Measurements from ENCODE around the gene MGAT5.

MGAT5 gene

DNA sequence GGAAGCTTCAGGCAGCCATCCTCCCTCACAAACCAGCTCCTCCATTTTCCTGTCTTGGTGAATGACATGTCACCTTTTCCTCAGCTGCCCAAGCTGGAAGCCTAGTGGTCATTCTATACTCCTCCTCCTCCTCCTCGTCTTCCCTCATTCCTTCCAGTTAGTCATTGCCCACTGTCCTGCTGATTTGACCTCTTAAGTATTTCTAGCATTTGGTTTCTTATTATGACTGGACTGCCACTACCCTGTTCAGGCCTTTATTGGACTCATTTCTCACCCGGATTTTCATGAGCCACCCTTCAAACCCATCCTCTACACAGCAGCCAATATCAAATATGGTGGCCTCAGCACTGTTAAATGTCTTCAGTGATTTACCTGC lies 21.9 kb upstream of the MGAT5 start:
- DNase-seq: no peak

DNA sequence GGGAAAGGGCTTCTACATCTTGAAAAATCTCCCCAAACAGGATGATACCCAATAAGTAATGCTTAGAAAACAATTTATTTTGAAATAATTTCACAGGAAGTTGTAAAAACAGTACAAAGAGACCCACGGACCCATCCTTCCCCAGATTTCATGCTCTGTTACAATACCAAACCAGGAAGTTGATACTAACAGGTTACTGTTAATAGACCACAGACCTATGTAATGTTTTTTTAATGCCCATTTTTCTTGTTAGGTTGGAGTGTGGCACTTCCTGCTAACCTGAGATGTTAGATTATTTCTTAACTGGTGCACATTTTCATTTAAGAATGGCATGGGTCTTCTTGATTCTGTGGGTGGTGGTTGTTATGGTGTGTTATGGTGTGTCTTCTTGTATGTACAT lies 21.4 kb upstream of the MGAT5 start:
- no peak for DNase-seq

DNA sequence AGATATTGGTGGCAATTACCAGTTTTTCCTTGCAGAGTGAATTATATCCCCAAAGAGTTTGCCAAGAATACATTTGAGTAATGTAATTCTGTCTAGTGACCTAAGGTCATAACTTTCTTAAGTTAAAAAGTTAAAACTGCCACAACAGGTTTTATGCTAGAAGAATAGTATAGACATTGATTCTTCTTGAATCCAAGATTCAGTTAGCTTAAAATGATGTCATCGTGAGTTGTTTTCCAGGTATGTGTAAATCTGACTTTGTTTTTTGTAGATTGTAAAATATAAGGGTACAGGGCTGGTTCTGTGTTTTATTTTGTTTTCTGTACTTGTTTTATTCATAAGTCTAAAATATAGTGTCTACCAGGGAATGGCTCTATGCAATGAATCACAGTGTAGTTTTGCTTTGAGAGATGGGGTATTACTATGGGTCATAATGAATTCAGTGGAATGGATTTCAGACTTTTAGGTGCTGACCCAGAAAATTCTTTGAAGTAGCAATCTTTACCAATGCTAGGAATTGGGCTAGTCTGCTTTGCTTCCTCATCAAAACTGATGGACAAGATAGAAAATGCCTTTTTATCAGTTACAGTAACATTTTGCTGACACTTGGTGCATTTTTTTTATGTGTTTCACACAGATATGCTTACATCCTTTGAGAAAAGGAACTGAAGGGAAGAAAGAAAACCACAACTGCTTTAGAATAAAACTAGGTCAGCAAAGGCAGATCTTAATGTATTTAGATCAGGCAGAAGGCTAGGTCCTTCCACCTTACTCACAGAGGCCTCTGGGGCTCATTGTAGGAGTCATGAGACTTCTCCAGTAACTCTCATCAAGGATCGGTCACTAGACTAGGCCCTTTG lies 20.8 kb upstream of the MGAT5 start:
- no peak for DNase-seq

DNA sequence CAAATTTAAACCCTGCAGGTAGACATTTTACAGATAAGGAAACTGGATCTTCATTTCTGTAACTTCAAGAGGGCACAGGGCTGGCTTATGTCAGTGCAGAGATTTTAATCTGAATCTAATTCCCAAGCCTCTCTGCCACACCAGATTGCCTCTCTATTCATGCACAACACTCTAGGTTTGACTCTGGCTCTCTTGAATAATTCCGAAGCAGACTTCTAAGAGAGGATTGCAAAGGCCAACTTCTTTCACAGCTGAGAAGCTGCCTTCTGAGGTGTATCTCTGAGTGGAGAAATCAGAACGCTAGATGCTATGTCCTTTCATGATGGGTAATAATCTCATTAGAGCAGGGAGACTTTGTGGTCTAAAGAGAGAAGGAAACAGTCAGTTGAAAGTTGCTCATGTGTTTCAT lies 20.1 kb upstream of the MGAT5 start:
- DNase-seq: no peak

DNA sequence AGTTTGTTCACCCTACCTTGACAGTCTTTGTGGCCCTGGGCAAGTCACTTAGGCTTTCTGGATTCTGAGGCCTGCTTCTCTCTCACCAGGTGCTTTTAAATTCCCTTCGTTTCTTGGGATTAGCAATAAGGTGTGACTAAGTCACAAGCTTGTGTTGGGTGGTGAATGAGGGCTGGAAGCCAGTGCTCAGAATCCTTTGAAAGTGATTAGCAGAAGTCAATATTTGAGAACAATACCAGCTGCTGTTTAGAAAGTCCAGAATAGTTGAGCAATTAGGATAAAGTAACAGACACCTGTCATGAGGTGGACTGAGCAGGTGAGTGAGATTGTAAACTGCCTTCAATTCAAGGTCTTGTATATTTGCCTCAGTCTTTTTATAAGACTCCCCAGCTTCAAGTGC lies 19.3 kb upstream of the MGAT5 start:
- DNase-seq: no peak

DNA sequence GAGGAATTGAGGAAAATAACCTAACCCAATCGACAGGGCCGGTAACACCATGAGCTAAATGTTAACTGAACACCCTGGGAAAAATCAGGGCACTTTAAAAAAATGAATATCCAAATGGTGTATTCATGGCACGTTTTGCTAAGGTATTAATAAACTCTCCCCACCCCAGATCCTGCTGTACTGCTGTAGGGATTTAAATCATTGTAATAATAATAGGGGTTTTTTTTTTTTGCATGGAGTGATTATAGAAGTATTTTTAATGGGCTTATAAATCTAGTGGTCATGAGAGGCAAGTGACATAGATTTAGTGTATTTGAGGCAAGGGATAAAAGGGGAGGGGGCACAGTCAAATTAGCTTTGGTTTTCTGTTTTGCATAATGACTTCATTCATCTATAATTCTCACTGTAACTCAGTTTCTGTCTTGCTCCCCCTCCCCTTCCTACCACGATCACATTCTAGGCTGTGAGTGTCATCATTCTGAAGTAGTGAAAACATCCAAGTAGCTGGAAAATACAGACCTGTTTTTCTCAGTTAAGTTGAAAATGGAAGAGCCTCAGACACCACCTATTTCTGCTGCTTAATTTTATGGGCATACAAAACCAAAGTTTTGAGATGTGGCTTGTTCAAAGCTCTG lies 18.2 kb upstream of the MGAT5 start:
- DNase-seq: no peak

DNA sequence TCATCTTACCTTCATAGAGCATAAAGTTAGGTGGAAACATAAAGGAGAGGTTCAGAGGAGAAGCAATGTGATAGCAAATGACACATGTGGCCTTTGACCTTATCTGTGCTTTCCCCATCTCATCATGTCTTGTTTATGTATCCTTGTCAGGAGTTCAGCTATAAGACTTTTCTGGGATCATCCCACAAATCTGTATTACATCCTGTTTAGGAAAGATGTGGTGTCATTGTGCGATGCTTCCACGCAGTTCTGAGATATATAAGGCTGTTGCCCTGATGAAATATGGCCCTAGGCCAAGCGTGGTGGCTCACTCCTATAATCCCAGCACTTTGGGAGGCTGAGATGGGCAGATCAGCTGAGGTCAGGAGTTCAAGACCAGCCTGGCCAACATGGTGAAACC lies 15.5 kb upstream of the MGAT5 start:
- no peak for DNase-seq

DNA sequence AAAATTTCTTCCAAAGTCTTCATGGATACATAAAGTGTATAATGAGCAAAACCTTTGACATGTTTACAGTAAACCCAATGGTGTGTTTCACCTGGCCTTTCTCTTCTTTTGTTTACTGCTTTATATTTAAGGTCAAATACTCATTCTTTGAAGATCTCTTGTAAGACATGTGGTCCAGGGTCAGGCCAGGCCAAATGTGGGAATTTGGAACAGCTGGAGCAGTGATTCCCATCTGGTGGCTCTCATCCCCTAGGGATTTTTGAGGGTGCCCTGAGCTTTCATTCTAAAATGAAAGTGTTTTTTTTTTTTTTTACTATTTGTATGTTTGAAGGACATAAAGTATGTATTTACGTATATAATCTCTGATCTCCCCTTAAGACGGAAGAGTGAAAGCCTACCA lies 13.8 kb upstream of the MGAT5 start:
- no peak for DNase-seq

DNA sequence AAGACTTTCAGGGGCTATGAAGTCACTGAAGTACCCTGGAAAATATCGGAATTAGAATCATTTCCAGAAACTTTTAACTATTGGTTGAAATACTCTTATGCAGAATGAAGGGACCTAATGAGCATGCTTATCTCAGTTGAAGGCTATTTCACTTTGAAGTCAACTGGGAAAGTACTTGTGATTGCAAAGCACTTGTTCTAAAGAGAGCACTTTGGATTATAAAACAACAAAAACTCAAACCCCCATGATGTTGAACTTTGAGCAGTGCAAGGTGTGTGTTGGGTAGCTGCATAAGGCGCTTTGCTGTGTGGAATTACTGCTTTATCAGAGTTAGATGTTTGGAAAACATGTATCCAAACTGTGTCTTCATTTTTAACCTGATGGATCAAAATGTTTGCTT lies 12.0 kb upstream of the MGAT5 start:
- DNase-seq: no peak

DNA sequence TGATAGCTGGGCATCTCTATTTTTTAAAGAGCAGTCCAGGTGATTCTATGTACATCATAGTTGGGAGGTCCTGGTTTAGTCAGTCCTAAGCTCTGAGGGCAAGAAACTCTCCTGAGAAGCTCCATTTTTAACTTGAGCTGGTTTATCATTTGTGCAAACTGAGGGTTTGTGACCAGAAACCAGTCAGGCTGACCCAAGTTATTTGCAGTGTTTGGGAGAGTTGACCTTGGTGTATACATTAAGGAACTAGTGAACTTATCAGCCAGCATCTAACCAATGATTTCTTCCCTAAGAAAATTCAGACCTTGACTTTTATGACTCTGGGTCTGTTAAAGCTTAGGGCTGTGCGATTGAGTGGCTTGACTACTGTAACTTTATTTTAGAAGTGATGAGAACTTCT lies 10.6 kb upstream of the MGAT5 start:
- no peak for DNase-seq

DNA sequence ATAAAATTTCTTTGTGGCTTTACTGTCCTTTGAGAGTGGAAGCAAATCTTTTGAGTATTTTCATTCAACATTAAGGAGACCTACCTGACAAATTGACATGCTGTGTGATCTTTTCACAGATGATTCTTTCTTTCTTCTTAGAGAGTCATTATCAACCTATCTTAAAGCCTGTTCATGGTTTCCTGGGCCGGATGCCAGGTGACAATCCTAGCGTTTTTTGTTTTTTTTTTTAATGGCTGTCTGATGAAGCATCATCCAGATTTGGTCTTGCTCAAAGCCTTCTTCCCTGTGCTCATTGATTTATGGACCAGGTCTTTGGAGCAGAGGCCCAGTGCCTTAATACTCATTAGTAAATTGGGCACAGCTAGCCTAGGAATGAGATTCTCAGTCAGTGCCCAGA lies 9.8 kb upstream of the MGAT5 start:
- DNase-seq: no peak

DNA sequence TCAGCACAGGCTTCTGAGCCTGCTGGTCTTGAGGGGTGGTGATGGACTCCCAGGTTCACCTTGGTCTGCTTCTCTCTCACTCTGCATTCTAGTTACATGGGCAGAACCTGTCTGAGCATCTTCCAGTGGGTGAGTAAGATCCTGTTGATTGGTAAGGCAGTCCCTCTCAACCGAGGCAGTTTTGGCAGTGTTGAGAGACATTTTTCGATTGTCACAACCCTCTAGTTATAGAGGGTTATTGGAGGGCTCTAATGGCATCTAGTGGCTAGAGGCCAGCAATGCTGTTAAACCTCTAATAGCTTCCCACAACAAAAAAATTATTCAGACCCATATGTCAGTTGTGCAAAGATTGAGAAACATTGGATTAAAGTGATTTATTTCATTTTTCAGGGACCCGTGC lies 9.3 kb upstream of the MGAT5 start:
- peak; percentile 17 for DNase-seq

DNA sequence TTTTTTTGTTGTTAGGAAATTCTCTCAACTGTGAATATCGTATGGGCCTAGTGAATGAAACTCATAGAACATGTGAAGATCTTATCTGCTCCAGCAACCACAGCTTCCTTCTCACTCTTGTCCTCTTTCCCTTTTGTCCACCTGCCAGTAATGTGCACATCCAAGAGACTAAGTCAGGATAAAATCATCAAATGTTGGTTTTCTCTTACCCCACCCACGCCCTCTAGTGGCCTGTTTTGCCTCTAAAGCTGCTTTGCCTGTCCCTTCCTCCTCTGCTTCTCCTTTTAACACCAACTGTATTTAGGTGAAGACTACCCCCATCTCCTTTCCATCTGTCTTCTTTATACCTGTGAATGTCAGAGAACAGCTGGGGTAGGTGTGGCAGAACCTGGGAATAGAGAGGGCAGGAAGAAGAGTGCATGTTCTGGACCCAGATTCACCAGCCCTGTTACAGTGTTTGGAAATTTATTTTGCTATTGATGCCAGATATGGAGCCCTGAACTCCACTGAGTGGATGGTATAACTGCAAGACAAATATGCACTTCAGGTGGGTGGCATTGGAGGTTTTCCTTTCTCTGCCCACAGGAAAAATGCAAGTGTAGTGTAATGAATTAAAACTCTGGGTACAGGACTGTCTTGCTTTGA lies 8.4 kb upstream of the MGAT5 start:
- peak; percentile 81 for DNase-seq

DNA sequence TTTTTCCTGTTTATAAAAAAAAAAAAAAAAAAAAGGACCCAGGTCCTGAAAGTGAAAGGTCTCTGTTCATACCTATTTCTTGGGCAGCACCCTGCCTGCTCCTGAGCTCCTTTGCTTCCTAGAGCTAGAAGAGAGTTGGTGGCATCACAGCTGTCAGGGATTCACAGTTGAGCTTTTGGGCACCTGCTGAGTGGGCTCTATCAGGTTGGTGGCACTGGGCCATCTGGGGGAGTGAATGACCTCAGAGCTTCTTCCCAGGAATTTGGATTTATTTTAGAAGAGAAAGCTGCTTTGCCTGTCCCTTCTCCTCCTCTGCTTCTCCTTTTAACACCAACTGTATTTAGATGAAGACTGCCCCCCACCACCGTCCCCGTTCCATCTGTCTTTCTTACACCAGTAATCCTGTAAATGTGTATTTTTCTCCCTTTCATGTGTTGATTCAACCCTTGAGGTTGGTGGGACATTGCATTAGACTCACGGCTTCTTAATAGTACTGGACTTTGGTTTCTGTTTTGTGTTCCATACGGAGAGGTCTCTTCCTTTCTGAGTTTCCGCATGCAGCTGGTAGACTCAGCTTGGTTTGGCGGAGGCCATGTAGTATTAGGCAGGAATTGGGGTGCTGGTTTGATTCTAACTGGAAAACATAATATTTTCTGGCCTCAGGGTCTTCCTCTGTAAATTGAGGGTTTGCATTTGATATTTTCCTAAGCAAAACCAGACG lies 7.6 kb upstream of the MGAT5 start:
- DNase-seq: no peak

DNA sequence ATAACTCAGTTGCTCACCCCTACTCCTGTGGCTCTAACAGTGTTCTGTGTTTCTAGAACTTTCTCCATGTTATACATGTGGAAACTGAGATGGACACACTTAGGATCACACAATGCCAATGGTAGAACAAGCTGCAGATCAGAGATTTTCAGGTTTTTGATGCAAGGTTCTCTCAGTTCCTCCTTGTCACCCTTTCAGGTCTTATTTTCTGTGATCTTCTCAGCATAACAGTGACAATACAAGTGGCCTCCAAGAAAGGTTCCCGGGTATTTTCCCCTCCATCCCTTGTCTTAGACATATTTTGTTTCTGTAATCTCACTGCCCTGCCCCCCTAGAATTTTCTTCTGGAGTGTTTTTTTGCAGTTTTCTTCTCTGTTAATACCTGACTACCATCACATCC lies 6.2 kb upstream of the MGAT5 start:
- DNase-seq: no peak

DNA sequence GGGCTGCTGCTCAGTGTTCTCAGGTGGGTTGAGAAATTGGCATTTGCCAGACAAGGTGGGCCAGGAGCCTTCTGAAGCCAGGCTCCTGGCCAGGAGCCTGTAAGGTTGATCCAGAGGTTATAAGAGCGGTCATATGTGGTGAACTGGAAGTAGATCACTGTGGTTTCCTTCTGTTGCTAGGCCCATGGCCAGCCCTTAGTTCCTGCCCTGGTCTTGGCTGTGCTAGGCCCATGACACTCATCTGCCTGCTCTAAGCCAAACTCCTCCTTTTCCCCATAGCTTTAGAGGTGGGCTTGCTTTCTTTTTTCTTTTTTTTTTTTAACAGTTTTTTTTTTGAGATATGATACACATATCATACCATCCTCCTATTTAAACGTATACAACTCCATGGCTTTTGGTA lies 5.0 kb upstream of the MGAT5 start:
- no peak for DNase-seq

DNA sequence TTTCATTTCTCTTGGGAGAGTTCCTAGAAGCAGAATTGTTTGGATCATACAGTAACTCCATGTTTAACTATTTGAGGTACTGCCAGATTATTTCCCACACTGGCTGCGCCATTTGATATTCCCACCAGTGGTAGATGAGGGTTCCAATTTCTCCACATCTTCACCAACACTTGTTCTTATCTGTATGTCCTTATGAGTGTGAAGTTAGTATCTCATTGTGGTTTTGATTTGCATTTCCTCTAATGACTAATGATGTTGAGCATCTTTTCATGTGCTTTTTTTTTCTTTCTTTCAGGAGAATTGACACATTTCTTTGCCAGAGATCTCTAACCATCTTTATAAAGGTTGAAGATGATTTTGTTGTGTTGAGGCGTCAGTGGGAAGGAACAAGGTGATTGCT lies 4.1 kb upstream of the MGAT5 start:
- DNase-seq: no peak

DNA sequence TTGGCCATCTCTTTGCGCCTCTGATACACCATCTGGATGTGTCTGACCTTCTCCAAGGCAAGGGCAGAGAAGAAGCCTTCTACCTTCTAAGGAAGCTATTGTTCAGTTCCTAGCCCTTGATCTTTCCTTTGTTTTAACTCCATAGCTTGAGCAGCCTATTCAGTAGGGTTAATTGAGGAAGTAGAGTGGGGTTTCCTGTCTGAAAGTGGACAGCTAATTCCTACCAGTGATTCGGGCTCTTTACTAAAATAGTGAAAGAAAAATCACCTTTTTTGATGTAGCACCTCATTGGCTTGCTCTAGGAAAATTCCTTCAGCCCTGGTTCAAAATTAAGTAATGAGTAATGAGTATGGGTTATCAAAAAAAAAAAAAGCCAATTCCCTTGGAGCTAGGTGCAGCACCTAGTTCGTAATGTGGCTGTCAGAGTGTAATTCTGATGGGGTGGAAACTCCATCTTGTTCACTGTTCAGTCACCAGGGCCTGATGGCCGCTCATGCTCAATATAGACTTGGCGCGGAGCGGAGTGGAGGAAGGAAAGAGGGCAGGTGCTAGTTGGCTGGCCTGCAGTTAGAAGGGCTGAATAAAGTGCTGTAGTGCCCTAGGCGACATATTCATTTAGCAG lies 2.9 kb upstream of the MGAT5 start:
- DNase-seq: no peak

DNA sequence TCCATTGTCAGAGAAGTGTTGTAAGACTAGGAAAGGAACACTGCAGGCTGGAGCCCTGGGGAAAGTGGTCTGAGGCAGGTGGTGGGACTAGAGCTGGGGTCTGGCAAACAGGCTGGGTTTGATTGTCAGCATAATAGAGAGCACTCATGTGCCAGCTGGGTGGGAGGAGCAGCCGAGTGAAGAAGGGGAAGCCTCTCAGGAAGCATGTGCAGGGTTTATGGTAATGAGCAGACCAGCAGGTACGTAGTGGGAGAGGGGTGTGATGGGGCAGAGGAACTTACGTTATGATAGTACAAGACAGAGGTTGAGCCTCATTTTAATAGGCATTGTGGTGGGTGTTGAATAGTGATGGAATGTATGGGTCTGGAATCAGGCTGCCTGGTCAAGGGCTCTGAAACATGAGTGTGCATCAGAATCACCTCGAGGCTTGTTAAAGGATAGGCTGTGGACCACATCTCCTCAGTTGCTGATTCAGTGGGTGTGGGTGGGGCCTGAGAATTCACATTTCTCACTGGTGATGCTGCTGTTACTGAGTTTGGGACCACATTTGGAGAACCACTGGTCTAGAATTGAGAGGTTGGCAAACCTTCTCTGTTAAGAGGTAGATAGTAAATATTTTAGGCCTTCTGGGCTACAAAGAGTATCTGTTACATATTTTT lies 1.7 kb upstream of the MGAT5 start:
- DNase-seq: no peak

DNA sequence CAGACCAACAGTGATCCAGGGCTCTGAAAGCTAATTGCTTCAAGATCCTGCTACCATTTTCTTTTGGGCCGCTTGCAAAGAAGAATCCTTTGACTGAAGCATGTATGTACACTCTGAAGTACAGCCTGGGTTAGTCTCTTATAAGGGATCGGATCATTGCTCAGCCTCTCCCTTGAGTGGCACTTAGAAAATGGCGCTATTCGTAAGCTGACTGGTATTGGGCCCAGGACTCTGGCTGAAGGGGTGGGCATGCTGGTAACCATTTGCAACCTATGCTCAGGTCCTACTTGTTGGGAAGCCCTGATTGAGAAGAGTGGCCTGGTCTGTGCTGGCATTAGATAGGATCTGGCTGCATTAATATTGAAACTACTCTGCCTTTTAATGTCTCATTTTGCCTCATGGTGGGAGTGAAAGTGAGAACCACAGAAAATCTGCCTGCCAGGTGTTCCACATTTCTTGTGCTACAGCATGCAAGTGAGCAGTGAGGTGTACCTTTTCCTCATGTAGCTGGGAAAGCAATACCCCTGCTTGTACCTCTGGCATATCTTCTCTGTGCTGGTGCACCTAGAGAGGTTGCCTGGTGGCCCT lies 661 bp upstream of the MGAT5 start:
- DNase-seq: no peak

DNA sequence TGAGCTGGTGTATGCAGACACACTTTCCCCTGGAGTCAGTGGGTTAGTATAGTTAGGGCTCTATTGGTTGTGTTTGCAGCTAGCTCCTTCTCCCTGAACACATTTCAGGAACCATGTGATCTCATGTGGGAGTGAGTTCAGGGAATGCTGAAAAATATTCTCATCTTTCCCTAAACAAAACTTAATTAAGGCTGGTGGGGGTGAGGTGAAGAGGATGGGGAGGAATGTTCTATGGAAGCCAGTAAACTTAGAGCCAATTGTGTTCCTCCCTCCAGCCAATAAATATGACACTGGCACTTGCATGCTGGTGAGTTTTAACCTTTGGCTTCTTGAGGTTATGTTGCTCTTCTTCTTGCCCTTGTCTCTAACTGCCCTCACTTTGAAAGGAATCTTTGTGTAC lies 952 bp downstream of the MGAT5 start:
- DNase-seq: no peak

DNA sequence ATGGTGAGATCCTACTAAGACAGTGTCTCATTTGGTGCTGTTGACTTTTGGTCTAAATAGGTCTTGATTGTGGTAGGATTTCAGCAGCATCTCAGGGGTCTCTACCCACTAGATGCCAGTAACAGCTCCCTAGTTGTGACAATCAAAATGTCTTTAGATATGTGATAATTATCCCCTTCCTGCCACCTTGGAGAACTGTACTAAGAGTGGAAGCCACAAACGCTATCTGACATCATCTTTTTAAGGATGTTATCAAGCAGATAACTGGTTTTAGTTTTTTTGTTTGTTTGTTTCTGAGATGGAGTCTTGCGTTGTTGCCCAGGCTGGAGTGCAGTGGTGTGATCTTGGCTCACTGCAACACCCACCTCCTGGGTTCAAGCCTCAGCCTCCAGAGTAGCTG lies 3.1 kb downstream of the MGAT5 start:
- DNase-seq: no peak

Data from midbrain (tissue), 1 donor.